MM.1S (cell line): ENCODE data around the gene ITPR1.

Experiments used
- CTCF ChIP-seq: fragments of 300-600 bp; sonication (generic); IDR thresholded peaks from 2 replicates; pipeline ENCODE4 v1.5.1; 2016; ENCODE audit warnings: antibody characterized with exemption, low read length, mixed read lengths
- EZH2 ChIP-seq: fragments of 300-600 bp; sonication (generic); optimal IDR thresholded peaks from 2 replicates; pipeline ENCODE3; 2017; ENCODE audit warnings: low read depth, mild to moderate bottlenecking, antibody characterized with exemption, low read length, mixed read lengths
- EZH2phosphoT487 ChIP-seq: fragments of 300-600 bp; sonication (generic); IDR thresholded peaks from 2 replicates; pipeline ENCODE4 v1.6.1; 2018; ENCODE audit warnings: antibody characterized with exemption, low read length

GRCh38 chr3:4593014-4593413 lies 99.9 kb downstream of the ITPR1 start:
- TF ChIP-seq CTCF (no peak), EZH2phosphoT487 (no peak), EZH2 (no peak)
